GM12878 (cell line): ENCODE results near the gene DISP2. TPM values are rescaled to one million over a fixed set of nuclear protein-coding genes. Genes with fewer than 3 reads are reported as not detected.
A peak's percentile ranks its signal among the peaks of the same experiment; 100 is the strongest.

Source experiments
- ATAC-seq: fragments of 200-7000 bp; cut with Tn5 transposase; 3 replicates; pipeline ENCODE4 v1.9.1; 2020; ENCODE audit warnings: mild to moderate bottlenecking, moderate library complexity
- BruUV-seq: library from RNA; stranded (reverse); fragments of 400-500 nt; replicated peaks from 2 replicates; lab custom pipeline; 2021; lab: Mats Ljungman, UMichigan
- CTCF ChIA-PET: fragments of 300-600 bp; sonication (Branson Sonifier 250); formaldehyde crosslinking; extraction: SDS; loops from one replicate; lab custom pipeline; 2021; ENCODE audit warnings: inconsistent platforms; lab: Yijun Ruan, JAX
- POLR2A ChIA-PET: fragments of 350-600 bp; formaldehyde crosslinking; extraction: SDS; loops from one replicate; lab custom pipeline; 2021; ENCODE audit warnings: inconsistent platforms; lab: Charles Lee
- RAD21 ChIA-PET: fragments of 300-600 bp; sonication (Branson Sonifier 250); formaldehyde crosslinking; loops from one replicate; lab custom pipeline; 2023; ENCODE audit warnings: antibody characterized with exemption; ENCODE audit not compliant: unreplicated experiment; lab: Charles Lee
- SMC1A ChIA-PET: fragments of 300-600 bp; sonication (Branson Sonifier 250); formaldehyde crosslinking; loops from one replicate; lab custom pipeline; 2023; ENCODE audit not compliant: unreplicated experiment, uncharacterized antibody; lab: Charles Lee
- DNase-seq: peaks from one replicate; pipeline ENCODE4 v3.0.0-alpha.2; 2011; ENCODE audit warnings: low read depth, low spot score
- FAIRE-seq: peaks from 3 replicates; lab custom pipeline; 2011; peaks lifted over from hg19 to GRCh38; lab: Jason Lieb, UNC
- H2AFZ ChIP-seq: 2 replicates; pipeline ENCODE4 v1.6.0; 2011; ENCODE audit warnings: low read depth, low read length, control low read depth; ENCODE audit not compliant: control insufficient read depth
- H3K27ac ChIP-seq: 2 replicates; pipeline ENCODE4 v1.5.1; 2011; ENCODE audit warnings: control low read depth; ENCODE audit not compliant: control insufficient read depth, insufficient read depth
- H3K27me3 ChIP-seq, 2 experiments: replicated peaks in 1 of 2; 2 replicates each; pipeline versions ENCODE4 v1.6.0 to v1.6.1; 2011; ENCODE audit warnings: low read length in 1 of 2; ENCODE audit not compliant: control insufficient read depth in 2 of 2, insufficient read depth in 2 of 2
- H3K36me3 ChIP-seq, 2 experiments: 2 replicates each; pipeline ENCODE4 v1.5.1; 2011; ENCODE audit warnings: low read length in 1 of 2; ENCODE audit not compliant: control insufficient read depth in 2 of 2, insufficient read depth in 2 of 2
- H3K4me1 ChIP-seq: 2 replicates; pipeline ENCODE4 v1.6.1; 2011; ENCODE audit warnings: mild to moderate bottlenecking, low read length, moderate library complexity, mixed read lengths; ENCODE audit not compliant: control insufficient read depth, insufficient read depth
- H3K4me2 ChIP-seq: 2 replicates; pipeline ENCODE4 v1.6.0; 2011; ENCODE audit warnings: control low read depth; ENCODE audit not compliant: control insufficient read depth, insufficient read depth
- H3K4me3 ChIP-seq: fragments of 200-600 bp; sonication (generic); 2 replicates; pipeline ENCODE4 v1.5.1; 2016
- H3K79me2 ChIP-seq: 2 replicates; pipeline ENCODE4 v1.6.0; 2011; ENCODE audit warnings: low read length; ENCODE audit not compliant: control insufficient read depth, insufficient read depth
- H3K9ac ChIP-seq: 2 replicates; pipeline ENCODE4 v1.8.0; 2011; ENCODE audit warnings: low read length, control low read depth, mixed read lengths; ENCODE audit not compliant: control insufficient read depth, insufficient read depth
- H3K9me3 ChIP-seq: replicated peaks from 3 replicates; pipeline ENCODE4 v1.5.1; 2011; ENCODE audit warnings: mild to moderate bottlenecking, low read length; ENCODE audit not compliant: control insufficient read depth, insufficient read depth
- H4K20me1 ChIP-seq: 2 replicates; pipeline ENCODE4 v1.6.0; 2011; ENCODE audit not compliant: control insufficient read depth, insufficient read depth
- BHLHE40 ChIP-seq, 2 experiments: fragments of 450-650 bp in 1 of 2; IDR thresholded peaks; 2 replicates each; pipeline ENCODE4 v1.6.1; 2011 to 2017; ENCODE audit warnings: low read depth in 2 of 2, borderline replicate concordance in 1 of 2, improper control_type of control experiment in 1 of 2, low read length in 1 of 2, mild to moderate bottlenecking in 1 of 2
- KAT2A ChIP-seq: conservative IDR thresholded peaks from 2 replicates; pipeline ENCODE4 v1.6.1; 2011; ENCODE audit warnings: low read depth, low read length; ENCODE audit not compliant: control insufficient read depth
- MYC ChIP-seq: IDR thresholded peaks from 2 replicates; pipeline ENCODE4 v1.6.1; 2011; ENCODE audit warnings: mild to moderate bottlenecking, low read length, moderate library complexity, inconsistent platforms; ENCODE audit not compliant: insufficient read depth, insufficient replicate concordance, insufficient read length, severe bottlenecking
- SIN3A ChIP-seq: IDR thresholded peaks from 2 replicates; pipeline ENCODE4 v1.6.1; 2012; ENCODE audit warnings: low read depth, low read length, improper control_type of control experiment
- SMC3 ChIP-seq: IDR thresholded peaks from 2 replicates; pipeline ENCODE4 v1.6.1; 2011; ENCODE audit warnings: low read length, improper control_type of control experiment, borderline replicate concordance
- SREBF2 ChIP-seq: IDR thresholded peaks from 2 replicates; pipeline ENCODE4 v1.6.1; 2012; ENCODE audit warnings: mild to moderate bottlenecking, low read length
- TCF12 ChIP-seq: IDR thresholded peaks from 2 replicates; pipeline ENCODE4 v1.6.1; 2011; ENCODE audit warnings: low read depth, mild to moderate bottlenecking, low read length
- WGBS: methylation state at CpG from one replicate; pipeline ENCODE4 v1.1.6; 2016; ENCODE audit warnings: low lambda C conversion rate; ENCODE audit not compliant: insufficient replicate concordance, insufficient coverage; ENCODE audit errors: missing lambda C conversion rate; 5-methylcytosine and 5-hydroxymethylcytosine counted together
- in situ Hi-C: fragments of 300-500 bp; cut with MboI; formaldehyde crosslinking; loops from 9 replicates; pipeline ENCODE4 v1.14.3; 2018; ENCODE audit warnings: mixed read lengths
- intact Hi-C: fragments of 100-400 bp; cut with micrococcal nuclease; formaldehyde crosslinking; loops from one replicate; pipeline ENCODE4 v1.14.2; 2022; ENCODE audit not compliant: unreplicated experiment
- polyA plus RNA-seq, 11 experiments: library from polyadenylated mRNA; depleted of rRNA in 4 of 11; unstranded in 6 of 11; stranded (reverse) in 5 of 11; fragments of >200 nt; fragmentation: Nextera tagmentation in 4 of 11; fragmentation: Illumina TruSeq in 1 of 11; extraction: Ambion mirVana in 4 of 11; extraction: Trizol in 1 of 11; gene quantifications; 1 replicate in 1 of 11; 2 replicates in 10 of 11; pipeline versions ENCODE4 v1.2.1 to v1.2.3, GENCODE V29; 2011 to 2016; ENCODE audit warnings: inconsistent platforms in 2 of 11, missing spikeins in 2 of 11, low read depth in 1 of 11
- total RNA-seq, 4 experiments: library from RNA; depleted of rRNA in 3 of 4; stranded (reverse); fragments of >200 nt in 3 of 4; fragmentation: Illumina TruSeq in 1 of 4; extraction: Trizol in 1 of 4; gene quantifications; 2 replicates each; pipeline versions ENCODE4 v1.2.1 to v1.2.3, GENCODE V29; 2013 to 2021
- TF ChIP-seq, protein P1 (sequence below): IDR thresholded peaks from 2 replicates; pipeline ENCODE4 v1.6.1; 2011; ENCODE audit warnings: mild to moderate bottlenecking, low read depth, low read length, moderate library complexity; ENCODE audit not compliant: insufficient replicate concordance
- TF ChIP-seq, protein P2 (sequence below): IDR thresholded peaks from 2 replicates; pipeline ENCODE4 v1.6.1; 2011; ENCODE audit warnings: borderline replicate concordance, low read depth, mild to moderate bottlenecking, moderate library complexity, low read length; ENCODE audit not compliant: insufficient read depth, poor library complexity, severe bottlenecking
- TF ChIP-seq, protein P3 (sequence below), 3 experiments: IDR thresholded peaks in 2 of 3; conservative IDR thresholded peaks in 1 of 3; 2 replicates each; pipeline ENCODE4 v1.5.1; 2011; ENCODE audit warnings: low read depth in 3 of 3, low read length in 3 of 3, mild to moderate bottlenecking in 3 of 3, control low read depth in 2 of 3, moderate library complexity in 2 of 3, inconsistent platforms in 1 of 3, mixed read lengths in 1 of 3; ENCODE audit not compliant: control insufficient read depth in 2 of 3, insufficient read depth in 1 of 3; ENCODE audit errors: extremely low read depth in 1 of 3
- TF ChIP-seq, protein P4 (sequence below): IDR thresholded peaks from 2 replicates; pipeline ENCODE4 v1.6.1; 2012; ENCODE audit warnings: low read depth, low read length, improper control_type of control experiment

DISP2 gene
- total and polyA plus RNA-seq, 10 of the 15 experiments (the other 5 are each of a cell fraction or from before 2014, with no cell fraction given), result under 0.01 to 0.20 (median 0.12) TPM; not detected in 7

DNA sequence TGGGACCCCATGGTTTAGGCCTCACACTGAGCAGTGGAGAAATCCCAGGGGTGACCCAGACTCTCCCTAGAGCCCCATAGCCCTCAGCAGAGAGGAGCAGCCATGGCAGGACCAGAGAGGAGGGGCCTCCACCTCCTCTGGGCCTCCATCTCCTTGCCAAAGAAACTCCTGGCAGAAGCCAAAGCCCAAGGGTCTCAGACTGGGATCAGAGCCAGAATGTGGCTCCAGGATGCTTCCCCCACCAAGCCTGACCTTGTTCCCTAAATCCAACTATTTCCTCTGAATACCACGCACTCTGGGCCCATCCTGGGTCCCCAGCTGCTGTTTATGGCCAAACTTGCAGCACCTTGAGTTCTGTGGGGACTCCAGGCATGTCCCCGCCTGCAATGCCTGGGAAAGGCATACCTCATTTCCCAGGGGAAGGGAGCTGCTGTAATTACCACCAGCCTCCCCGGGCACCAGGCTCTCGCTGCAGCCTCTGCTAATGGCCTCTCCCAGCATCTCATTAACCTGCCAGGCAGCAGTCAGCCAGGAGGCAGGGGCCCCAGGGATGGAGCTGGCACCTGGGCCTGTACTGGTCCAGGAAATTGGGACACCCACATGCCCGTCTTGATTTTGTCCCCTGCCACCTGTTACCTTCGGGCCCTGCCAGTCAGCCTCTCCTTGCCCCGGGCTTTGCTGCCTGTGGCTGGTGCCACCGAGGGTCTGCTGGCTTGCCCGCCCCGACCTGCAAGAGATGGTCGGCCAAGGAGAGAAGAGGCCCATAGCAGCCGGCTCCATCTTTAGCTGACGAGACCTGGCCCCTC, 21.9 kb upstream of the DISP2 start (continued):
- TF ChIP-seq, protein P1, sequence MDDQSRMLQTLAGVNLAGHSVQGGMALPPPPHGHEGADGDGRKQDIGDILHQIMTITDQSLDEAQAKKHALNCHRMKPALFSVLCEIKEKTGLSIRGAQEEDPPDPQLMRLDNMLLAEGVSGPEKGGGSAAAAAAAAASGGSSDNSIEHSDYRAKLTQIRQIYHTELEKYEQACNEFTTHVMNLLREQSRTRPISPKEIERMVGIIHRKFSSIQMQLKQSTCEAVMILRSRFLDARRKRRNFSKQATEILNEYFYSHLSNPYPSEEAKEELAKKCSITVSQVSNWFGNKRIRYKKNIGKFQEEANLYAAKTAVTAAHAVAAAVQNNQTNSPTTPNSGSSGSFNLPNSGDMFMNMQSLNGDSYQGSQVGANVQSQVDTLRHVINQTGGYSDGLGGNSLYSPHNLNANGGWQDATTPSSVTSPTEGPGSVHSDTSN, result no peak
- TF ChIP-seq SREBF2 (no peak), KAT2A (no peak), SIN3A (no peak)

DNA sequence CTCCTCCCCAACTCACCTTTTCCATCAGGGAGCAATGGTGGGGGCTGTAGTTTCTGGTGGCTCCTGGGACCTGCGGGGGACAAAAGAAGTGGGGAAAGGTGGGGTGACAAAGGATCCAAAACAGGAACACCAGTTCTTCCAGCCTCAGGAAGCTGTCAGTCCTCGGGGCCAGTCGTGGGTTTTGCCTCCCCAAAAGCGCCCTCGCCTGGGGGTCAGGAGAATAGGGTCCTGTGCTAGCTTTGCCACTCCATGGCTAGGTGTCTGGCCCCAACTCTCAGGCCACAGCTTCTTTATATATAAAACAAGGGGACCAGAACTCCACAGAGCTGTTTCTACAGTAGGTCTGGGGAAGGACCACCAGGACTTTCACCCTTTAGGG, 21.3 kb upstream of the DISP2 start:
- WGBS, result 8% methylated on average over 5 of the region's 5 CpGs
- in situ Hi-C loops (no loop called here), intact Hi-C loops (no loop called here)
- H3K4me2 ChIP-seq, result no peak overlapping the region
- no peaks in the 10 kb centered on the region for H3K36me3 ChIP-seq
- ChIA-PET SMC1A (interaction anchor here (0.5 to 4.6 kb wide), 10 partner anchors 10 to 300 kb away, joined by 3 to 58 read pairs (median 10); partner anchors contain the start of genes INAFM2 and PLCB2), CTCF (interaction anchor here (0.7 to 13.7 kb wide), 24 partner anchors 8 to 549 kb away, joined by 3 to 336 read pairs (median 6); partner anchors contain the start of genes INAFM2, IVD and PLCB2), POLR2A (interaction anchor here (0.6 to 0.7 kb wide), 2 partner anchors 14 to 216 kb away, joined by 3 to 6 read pairs; no protein-coding TSS in a partner anchor), RAD21 (interaction anchor here (0.6 to 4.7 kb wide), 12 partner anchors 8 to 297 kb away, joined by 3 to 93 read pairs (median 4); partner anchors contain the start of genes INAFM2 and IVD)
- H3K9ac ChIP-seq, result no peak overlapping the region
- no peaks in the 10 kb centered on the region for H3K79me2 ChIP-seq
- no peaks in the 10 kb centered on the region; a peak in 1 of 4 replicates for H3K27me3 ChIP-seq
- H2AFZ ChIP-seq, result no peak overlapping the region
- ATAC-seq, result peak; percentile 40
- FAIRE-seq, result no peak
- no peak overlapping the region for H3K27ac ChIP-seq
- H3K4me1 ChIP-seq, result peaks cover 9% of the 10 kb centered on the region
- no peak for DNase-seq
- no peaks in the 10 kb centered on the region for H4K20me1 ChIP-seq
- no peak overlapping the region for H3K4me3 ChIP-seq
- no TSS peak for BruUV-seq
- no peaks in the 10 kb centered on the region for H3K9me3 ChIP-seq
- no peak for TF ChIP-seq BHLHE40 (IDR thresholded peaks at IDR 0.05; ENCODE audit: borderline replicate concordance in 1 of 2, low read depth in 2 of 2, low read length in 1 of 2)
- TF ChIP-seq, protein P2, sequence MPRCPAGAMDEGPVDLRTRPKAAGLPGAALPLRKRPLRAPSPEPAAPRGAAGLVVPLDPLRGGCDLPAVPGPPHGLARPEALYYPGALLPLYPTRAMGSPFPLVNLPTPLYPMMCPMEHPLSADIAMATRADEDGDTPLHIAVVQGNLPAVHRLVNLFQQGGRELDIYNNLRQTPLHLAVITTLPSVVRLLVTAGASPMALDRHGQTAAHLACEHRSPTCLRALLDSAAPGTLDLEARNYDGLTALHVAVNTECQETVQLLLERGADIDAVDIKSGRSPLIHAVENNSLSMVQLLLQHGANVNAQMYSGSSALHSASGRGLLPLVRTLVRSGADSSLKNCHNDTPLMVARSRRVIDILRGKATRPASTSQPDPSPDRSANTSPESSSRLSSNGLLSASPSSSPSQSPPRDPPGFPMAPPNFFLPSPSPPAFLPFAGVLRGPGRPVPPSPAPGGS, result no peak
- TF ChIP-seq, protein P3, sequence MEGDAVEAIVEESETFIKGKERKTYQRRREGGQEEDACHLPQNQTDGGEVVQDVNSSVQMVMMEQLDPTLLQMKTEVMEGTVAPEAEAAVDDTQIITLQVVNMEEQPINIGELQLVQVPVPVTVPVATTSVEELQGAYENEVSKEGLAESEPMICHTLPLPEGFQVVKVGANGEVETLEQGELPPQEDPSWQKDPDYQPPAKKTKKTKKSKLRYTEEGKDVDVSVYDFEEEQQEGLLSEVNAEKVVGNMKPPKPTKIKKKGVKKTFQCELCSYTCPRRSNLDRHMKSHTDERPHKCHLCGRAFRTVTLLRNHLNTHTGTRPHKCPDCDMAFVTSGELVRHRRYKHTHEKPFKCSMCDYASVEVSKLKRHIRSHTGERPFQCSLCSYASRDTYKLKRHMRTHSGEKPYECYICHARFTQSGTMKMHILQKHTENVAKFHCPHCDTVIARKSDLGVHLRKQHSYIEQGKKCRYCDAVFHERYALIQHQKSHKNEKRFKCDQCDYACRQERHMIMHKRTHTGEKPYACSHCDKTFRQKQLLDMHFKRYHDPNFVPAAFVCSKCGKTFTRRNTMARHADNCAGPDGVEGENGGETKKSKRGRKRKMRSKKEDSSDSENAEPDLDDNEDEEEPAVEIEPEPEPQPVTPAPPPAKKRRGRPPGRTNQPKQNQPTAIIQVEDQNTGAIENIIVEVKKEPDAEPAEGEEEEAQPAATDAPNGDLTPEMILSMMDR (IDR thresholded peaks at IDR 0.05 in 2 of 3, conservative IDR thresholded peaks at IDR 0.05 in 1 of 3; ENCODE audit: control insufficient read depth in 2 of 3, extremely low read depth in 1 of 3, insufficient read depth in 1 of 3, low read depth in 3 of 3, low read length in 3 of 3), result peak; percentile 40 to 63 (median 52)
- TF ChIP-seq TCF12, result no peak
- TF ChIP-seq KAT2A, result no peak
- TF ChIP-seq, protein P4, sequence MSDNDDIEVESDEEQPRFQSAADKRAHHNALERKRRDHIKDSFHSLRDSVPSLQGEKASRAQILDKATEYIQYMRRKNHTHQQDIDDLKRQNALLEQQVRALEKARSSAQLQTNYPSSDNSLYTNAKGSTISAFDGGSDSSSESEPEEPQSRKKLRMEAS, result no peak
- peak; percentile 24; the same call in 1 of the 2 replicates for TF ChIP-seq SMC3
- TF ChIP-seq MYC, result no peak
